Adrenal gland (tissue), 12 donors: Measurements from ENCODE around the gene OR7C1. TPM values are rescaled to one million over a fixed set of nuclear protein-coding genes. Genes with fewer than 3 reads are reported as not detected.
"Not testable (repeated sequence)": the region's sequence is repeated elsewhere in the genome, so short reads cannot be mapped to it uniquely, and the experiment has no call there.

ENCODE experiments used
- DNase-seq, 7 donors: peaks; one replicate each; pipeline ENCODE4 v3.0.0-alpha.2; 2019 to 2020
- H3K27ac ChIP-seq, 5 donors: fragments of 200-600 bp; sonication (generic) in 4 of 5; 1 replicate in 3 of 5; 2 replicates in 2 of 5; pipeline versions ENCODE4 v1.5.1 to v1.8.0; 2016 to 2020; ENCODE audit warnings: mild to moderate bottlenecking in 1 of 5
- H3K27me3 ChIP-seq: fragments of 200-600 bp; 2 replicates; pipeline ENCODE4 v1.8.0; 2021
- H3K36me3 ChIP-seq, 2 donors: fragments of 200-600 bp; replicated peaks in 1 of 2; 1 replicate in 1 of 2; 2 replicates in 1 of 2; pipeline versions ENCODE4 v1.5.1 to v1.8.0; 2018 to 2022
- H3K4me1 ChIP-seq, 2 donors: fragments of 200-600 bp; replicated peaks in 1 of 2; 1 replicate in 1 of 2; 2 replicates in 1 of 2; pipeline versions ENCODE4 v1.5.1 to v1.8.0; 2018 to 2021
- H3K4me3 ChIP-seq, 4 donors: fragments of 200-600 bp; sonication (generic) in 3 of 4; one replicate each; pipeline ENCODE4 v1.5.1; 2016 to 2018
- H3K9me3 ChIP-seq, 3 donors: fragments of 200-600 bp; sonication (generic) in 1 of 3; replicated peaks in 1 of 3; 1 replicate in 2 of 3; 2 replicates in 1 of 3; pipeline versions ENCODE4 v1.5.1 to v1.8.0; 2016 to 2021
- POLR2A ChIP-seq, 2 donors: fragments of 450-650 bp; IDR thresholded peaks; one replicate each; pipeline ENCODE4 v1.6.1; 2017; ENCODE audit warnings: antibody characterized with exemption in 2 of 2, mild to moderate bottlenecking in 2 of 2, moderate library complexity in 1 of 2
- WGBS, 4 donors: extraction: QIAGEN DNeasy Blood & Tissue Kit in 2 of 4; methylation state at CpG; one replicate each; pipeline versions ENCODE4 v1.1.5 to v1.1.7; 2013 to 2017; 5-methylcytosine and 5-hydroxymethylcytosine counted together
- intact Hi-C, 2 donors: fragments of 100-400 bp; cut with DNase I; formaldehyde crosslinking; loops; one replicate each; pipeline versions ENCODE4 v1.14.1 to v1.15.0; 2022 to 2023
- polyA plus RNA-seq, 3 donors: library from polyadenylated mRNA; stranded (reverse); fragments of 200-250 nt in 2 of 3; fragments of 350-450 nt in 1 of 3; fragmentation: Illumina TruSeq in 1 of 3; extraction: RNeasy Lipid Tissue Mini Kit (QIAGEN cat#74804) in 1 of 3; gene quantifications; one replicate each; pipeline ENCODE4 v1.2.3, GENCODE V29; 2013 to 2014
- total RNA-seq, 9 donors: library from RNA; depleted of rRNA in 4 of 9; stranded (reverse); fragments of >200 nt in 4 of 9; fragments of 120-200 nt in 1 of 9; fragmentation: NEBNext Ultra II Directional in 1 of 9; extraction: Animal tissue kit (Norgen Biotek cat#: 25700) in 1 of 9; gene quantifications; one replicate each; pipeline versions ENCODE4 v1.1.0 to v1.2.4, GENCODE V29; 2013 to 2023
- TF ChIP-seq, protein P1 (sequence below), 6 experiments: fragments of 450-650 bp in 4 of 6; fragments of 200-600 bp in 2 of 6; sonication (generic) in 1 of 6; IDR thresholded peaks; 1 replicate in 5 of 6; 2 replicates in 1 of 6; pipeline versions ENCODE4 v1.5.1 to v1.8.0; 2016 to 2021; ENCODE audit warnings: antibody characterized with exemption in 6 of 6, mild to moderate bottlenecking in 2 of 6, moderate library complexity in 1 of 6
- donor health status: healthy with polysubstance abuse.
- donor health status: Bipolar disorder and iron deficiency.
- donor health status: DM: yes; HTN: yes; CAD: no.
- donor health status: DM: no; HTN: no; CAD: no.
- donor health status: DM: no; HTN: no; CAD: no.
- donor health status: DM: yes; HTN: yes; CAD: no.

OR7C1 gene
- total and polyA plus RNA-seq, 12 donors = 0.34 to 4.7 (median 1.3) TPM

DNA sequence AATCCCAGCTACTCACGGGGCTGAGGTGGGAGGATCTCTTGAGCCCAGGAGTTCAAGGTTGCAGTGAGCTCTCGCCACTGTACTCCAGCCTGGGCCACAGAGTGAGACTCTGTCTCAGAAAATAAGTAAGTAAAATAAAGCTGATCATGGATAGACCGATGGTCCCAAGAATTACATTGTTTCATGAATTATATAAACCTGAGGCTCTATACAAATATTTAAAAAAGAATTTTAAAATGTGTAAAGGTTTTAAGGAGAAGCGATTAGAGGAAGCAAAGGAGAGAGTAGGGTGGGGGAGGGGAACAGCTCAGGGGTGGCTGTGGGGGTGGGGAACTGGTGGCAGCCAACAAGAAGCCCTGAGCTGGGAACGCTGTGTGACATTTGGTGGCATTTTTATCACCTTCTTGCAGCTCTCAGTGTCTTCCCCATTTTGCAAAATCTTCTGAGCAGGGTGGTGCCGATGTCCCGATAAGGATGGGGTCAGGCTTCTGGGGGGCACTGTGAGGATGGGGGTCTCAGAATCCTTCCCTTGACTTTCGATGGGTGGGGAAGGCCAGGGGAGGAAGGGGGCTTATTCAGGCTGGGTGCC lies 51.5 kb downstream of the OR7C1 start:
- H3K36me3 ChIP-seq, H3K9me3 ChIP-seq, H3K4me1 ChIP-seq, H3K27me3 ChIP-seq, intact Hi-C loops, H3K4me3 ChIP-seq: not testable (repeated sequence)
- peak in 1 of 7 donors; percentile 16 for DNase-seq
- WGBS, 4 donors = 46 to 59% (median 48%) methylated on average over 5 to 8 of the region's 8 CpGs
- H3K27ac ChIP-seq = peak overlapping the region in 1 of 5 donors; percentile 45

DNA sequence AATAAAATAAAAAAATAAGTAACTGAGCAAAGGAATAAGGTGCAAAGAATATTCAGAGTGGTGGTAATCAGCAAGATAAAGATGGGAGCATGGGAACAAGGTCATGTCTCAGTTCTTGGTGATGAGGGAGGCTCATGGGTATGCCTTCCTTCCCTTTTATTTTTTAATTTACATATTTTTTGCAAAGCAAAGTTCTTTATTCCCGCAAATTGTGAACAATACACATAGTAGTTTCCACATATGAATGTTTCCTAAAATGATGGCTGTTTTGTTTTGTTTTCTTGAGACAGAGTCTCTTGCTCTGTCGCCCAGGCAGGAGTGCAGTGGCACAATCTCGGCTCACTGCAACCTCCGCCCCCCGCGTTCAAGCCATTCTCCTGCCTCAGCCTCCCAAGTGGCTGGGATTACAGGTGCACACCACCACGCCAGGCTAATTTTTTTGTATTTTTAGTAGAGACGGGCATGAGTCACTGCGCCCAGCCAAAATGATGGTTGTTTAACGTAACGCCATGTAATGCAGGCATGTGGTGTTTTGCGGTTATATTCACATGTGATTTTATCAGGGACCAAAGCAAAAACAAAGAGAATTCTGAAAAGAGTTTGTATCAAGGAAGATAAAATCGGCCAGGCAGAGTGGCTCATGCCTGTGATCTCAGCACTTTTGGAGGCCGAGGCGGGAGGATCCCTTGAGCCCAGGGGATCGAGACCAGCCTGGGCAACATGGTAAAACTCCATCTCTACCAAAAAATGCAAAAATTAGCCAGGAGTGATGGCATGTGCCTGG lies 52.2 kb downstream of the OR7C1 start:
- intact Hi-C loops = no loop called here
- H3K27ac ChIP-seq = peak overlapping the region in 1 of 5 donors; percentile 29
- no peaks in the 10 kb centered on the region for H3K9me3 ChIP-seq
- 87 to 90% (median 89%) methylated on average over 16 of the region's 16 CpGs for WGBS, 4 donors
- no peaks in the 10 kb centered on the region for H3K36me3 ChIP-seq
- no peaks in the 10 kb centered on the region for H3K27me3 ChIP-seq
- TF ChIP-seq POLR2A (IDR thresholded peaks at IDR 0.05) = no peak
- TF ChIP-seq, protein P1, sequence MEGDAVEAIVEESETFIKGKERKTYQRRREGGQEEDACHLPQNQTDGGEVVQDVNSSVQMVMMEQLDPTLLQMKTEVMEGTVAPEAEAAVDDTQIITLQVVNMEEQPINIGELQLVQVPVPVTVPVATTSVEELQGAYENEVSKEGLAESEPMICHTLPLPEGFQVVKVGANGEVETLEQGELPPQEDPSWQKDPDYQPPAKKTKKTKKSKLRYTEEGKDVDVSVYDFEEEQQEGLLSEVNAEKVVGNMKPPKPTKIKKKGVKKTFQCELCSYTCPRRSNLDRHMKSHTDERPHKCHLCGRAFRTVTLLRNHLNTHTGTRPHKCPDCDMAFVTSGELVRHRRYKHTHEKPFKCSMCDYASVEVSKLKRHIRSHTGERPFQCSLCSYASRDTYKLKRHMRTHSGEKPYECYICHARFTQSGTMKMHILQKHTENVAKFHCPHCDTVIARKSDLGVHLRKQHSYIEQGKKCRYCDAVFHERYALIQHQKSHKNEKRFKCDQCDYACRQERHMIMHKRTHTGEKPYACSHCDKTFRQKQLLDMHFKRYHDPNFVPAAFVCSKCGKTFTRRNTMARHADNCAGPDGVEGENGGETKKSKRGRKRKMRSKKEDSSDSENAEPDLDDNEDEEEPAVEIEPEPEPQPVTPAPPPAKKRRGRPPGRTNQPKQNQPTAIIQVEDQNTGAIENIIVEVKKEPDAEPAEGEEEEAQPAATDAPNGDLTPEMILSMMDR (IDR thresholded peaks at IDR 0.05) = no peak
- no peak for DNase-seq
- no peak overlapping the region for H3K4me3 ChIP-seq
- peaks cover 0 to 7% of the 10 kb centered on the region in 2 donors for H3K4me1 ChIP-seq

DNA sequence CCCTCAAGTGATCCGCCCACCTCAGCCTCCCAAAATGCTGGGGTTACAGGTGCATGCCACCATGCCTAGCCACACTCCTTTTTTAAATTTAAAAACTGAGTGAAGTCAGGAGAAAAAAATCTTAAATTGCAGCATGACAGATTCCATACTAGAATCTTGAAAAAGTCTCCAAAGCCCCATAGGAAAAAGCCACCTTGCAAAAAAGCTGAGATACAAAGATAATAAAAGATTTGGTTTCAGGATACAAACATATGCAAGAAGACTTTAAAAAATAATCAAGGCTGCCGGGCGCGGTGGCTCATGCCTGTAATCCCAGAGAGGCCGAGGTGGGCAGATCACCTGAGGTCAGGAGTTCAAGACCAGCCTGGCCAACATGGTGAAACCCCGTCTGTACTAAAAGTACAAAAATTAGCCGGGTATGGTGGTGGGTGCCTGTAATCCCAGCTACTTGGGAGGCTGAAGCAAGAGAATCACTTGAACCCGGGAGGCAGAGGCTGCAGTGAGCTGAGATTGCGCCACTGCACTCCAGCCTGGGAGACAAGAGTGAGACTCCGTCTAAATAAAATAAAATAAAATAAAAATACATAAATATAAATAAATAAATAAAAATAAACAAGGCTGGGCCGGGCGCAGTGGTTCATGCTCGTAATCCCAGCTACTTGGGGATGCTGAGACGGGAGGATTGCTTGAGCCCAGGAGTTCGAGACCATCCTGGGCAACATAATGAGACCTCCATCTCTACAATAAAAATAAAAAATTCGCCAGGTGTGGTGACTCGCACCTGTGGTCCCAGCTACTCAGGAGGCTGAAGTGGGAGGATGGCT lies 53.1 kb downstream of the OR7C1 start:
- H3K36me3 ChIP-seq, H3K9me3 ChIP-seq, H3K4me3 ChIP-seq, H3K27me3 ChIP-seq, H3K27ac ChIP-seq, H3K4me1 ChIP-seq, intact Hi-C loops, DNase-seq: not testable (repeated sequence)
- WGBS, 4 donors = 90 to 92% (median 91%) methylated on average over 17 of the region's 17 CpGs

DNA sequence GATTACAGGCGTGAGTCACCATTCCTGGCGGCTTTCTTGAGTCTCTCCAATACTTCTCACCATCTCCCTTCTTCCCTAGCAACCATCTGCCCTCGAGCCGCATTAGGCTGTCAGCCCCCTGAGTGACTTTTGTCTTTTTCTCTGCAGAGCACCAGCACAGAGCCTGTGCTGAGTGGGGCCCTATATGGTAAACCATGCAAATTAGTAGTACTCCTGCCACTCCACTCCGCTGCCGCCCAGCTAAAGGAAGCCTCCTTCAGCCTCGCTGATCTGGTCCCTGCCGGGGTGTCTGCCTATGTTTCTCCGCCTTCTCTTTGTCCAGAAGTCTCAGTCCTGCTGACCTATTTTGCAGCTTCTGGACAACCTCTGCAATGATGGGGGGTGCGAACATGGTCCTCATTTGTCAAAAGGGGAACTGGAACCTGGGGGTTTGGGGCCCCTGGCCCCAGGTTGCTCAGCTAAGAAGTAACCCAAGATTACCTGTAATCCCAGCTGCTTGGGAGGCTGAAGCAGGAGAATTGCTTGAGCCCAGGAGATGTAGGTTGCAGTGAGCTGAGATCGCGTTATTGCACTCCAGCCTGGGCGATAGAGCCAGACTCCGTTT lies 54.3 kb downstream of the OR7C1 start:
- H3K4me1 ChIP-seq, H3K27me3 ChIP-seq, H3K36me3 ChIP-seq, intact Hi-C loops, H3K4me3 ChIP-seq, DNase-seq, H3K9me3 ChIP-seq, H3K27ac ChIP-seq: not testable (repeated sequence)
- WGBS, 4 donors = 68 to 80% (median 73%) methylated on average over 9 to 14 of the region's 14 CpGs

DNA sequence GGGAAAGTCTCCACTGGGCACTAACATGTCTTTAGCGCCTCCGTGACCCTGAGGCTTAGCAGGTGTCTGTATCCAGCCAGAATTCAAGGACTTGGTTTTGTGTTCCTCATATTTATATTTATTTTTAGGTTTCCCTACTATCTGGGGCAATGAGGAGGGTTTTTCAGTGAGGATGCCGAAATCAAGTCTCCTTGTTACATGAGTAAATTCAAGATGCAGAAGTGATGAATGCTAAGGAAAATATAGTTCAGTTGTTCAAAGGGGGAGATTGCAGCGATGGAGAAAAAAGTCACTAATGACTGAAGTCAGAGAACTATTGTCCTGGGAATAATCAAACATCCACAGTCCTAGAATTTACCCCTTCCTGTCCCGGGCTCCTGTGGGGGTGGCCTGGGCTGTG lies 55.8 kb downstream of the OR7C1 start:
- DNase-seq = no peak
- no peak overlapping the region for H3K27ac ChIP-seq
- intact Hi-C loops = no loop called here
- TF ChIP-seq POLR2A (IDR thresholded peaks at IDR 0.05) = no peak
- TF ChIP-seq, protein P1 (IDR thresholded peaks at IDR 0.05) = no peak
- no peaks in the 10 kb centered on the region for H3K27me3 ChIP-seq
- H3K36me3 ChIP-seq = no peaks in the 10 kb centered on the region
- H3K4me1 ChIP-seq = no peaks in the 10 kb centered on the region
- no peak overlapping the region for H3K4me3 ChIP-seq
- WGBS, 4 donors = 43 to 46% (median 43%) methylated on average over 5 of the region's 5 CpGs
- H3K9me3 ChIP-seq = no peaks in the 10 kb centered on the region

DNA sequence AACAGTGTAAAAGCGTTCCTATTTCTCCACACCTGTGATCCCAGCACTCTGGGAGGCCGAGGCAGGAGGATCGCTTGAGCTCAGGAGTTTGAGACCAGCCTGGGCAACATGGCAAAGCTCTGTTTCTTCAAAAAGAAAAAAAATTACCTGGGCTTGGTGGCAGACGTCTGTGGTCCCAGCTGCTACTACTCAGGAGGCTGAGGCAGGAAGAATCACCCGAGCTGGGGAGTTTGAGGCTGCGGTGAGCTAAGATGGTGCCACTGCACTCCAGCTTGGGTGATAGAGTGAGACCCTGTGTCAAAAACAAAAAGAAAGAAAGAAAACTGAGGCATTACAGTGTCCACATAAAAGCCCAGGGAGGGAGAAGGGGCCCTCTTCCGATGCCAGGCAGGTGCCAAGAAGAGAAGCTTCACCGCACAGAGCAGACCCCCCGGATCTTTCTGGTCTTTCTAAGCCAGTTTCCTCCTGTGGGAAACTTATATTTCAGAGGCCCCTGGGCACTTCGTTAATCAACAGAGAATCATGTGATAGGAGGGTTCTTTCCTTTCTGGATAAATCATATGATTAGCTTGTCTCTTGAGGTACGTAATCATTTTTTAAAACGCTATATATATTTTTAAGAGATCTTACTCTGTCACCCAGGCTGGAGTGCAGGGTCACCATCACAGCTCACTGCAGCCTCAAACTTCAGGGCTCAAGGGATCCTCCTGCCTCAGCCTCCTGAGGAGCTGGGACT lies 56.7 kb downstream of the OR7C1 start, which contains the start of gene ADGRE2:
Gene ADGRE2 (minus strand): TSS at position 451 of the 736 bp plus-strand sequence. CDS start 1,804 bp downstream, outside the sequence.
- 66 to 71% (median 69%) methylated on average over 11 to 12 of the region's 12 CpGs for WGBS, 4 donors
- H3K27me3 ChIP-seq = not testable (repeated sequence)

DNA sequence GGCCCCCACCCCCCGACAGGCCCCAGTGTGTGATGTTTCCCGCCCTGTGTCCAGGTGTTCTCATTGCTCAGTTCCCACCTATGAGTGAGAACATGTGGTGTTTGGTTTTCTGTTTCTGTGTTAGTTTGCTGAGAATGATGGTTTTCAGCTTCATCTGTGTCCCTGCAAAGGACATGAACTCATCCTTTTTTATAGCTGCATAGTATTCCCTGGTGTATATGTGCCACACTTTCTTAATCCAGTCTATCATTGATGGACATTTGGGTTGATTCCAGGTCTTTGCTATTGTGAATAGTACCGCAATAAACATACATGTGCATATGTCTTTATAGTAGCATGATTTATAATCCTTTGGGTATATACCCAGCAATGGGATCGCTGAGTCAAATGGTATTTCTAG lies 57.3 kb downstream of the OR7C1 start:
- H3K27ac ChIP-seq, H3K27me3 ChIP-seq, intact Hi-C loops, H3K4me1 ChIP-seq, H3K9me3 ChIP-seq, H3K36me3 ChIP-seq, H3K4me3 ChIP-seq, DNase-seq: not testable (repeated sequence)
- WGBS, 4 donors = 88 to 96% (median 94%) methylated on average over 4 of the region's 4 CpGs

More for the DNA sequence above, 56.7 kb downstream of the OR7C1 start, which contains the start of gene ADGRE2:
- H3K4me1 ChIP-seq, H3K36me3 ChIP-seq, H3K4me3 ChIP-seq, H3K27ac ChIP-seq, intact Hi-C loops, DNase-seq, H3K9me3 ChIP-seq: not testable (repeated sequence)
